Muscle layer of duodenum (tissue), 2 donors: Measurements from ENCODE around the gene CIITA.

Experiments
- H3K27ac ChIP-seq: one replicate; pipeline ENCODE4 v1.7.0; 2013; ENCODE audit warnings: mild to moderate bottlenecking, low read length
- H3K27me3 ChIP-seq: one replicate; pipeline ENCODE4 v1.7.0; 2013; ENCODE audit warnings: low read depth, mild to moderate bottlenecking, control low read depth, low read length
- H3K36me3 ChIP-seq, 2 donors: one replicate each; pipeline ENCODE4 v1.7.0; 2013; ENCODE audit warnings: low read length in 2 of 2, control low read depth in 1 of 2, mild to moderate bottlenecking in 1 of 2; ENCODE audit not compliant: insufficient read depth in 2 of 2, control insufficient read depth in 1 of 2
- H3K4me1 ChIP-seq, 2 donors: one replicate each; pipeline ENCODE4 v1.7.0; 2013; ENCODE audit warnings: low read length in 2 of 2, mild to moderate bottlenecking in 2 of 2, control low read depth in 1 of 2, moderate library complexity in 1 of 2; ENCODE audit not compliant: insufficient read depth in 2 of 2, control insufficient read depth in 1 of 2
- H3K4me3 ChIP-seq, 2 donors: one replicate each; pipeline ENCODE4 v1.7.0; 2013; ENCODE audit warnings: low read length in 2 of 2, low read depth in 1 of 2, mild to moderate bottlenecking in 1 of 2
- H3K9me3 ChIP-seq, 2 donors: one replicate each; pipeline ENCODE4 v1.7.0; 2013; ENCODE audit warnings: low read length in 2 of 2, control low read depth in 1 of 2, mild to moderate bottlenecking in 1 of 2; ENCODE audit not compliant: control insufficient read depth in 1 of 2
- donor health status: healthy.

Gene CIITA

DNA sequence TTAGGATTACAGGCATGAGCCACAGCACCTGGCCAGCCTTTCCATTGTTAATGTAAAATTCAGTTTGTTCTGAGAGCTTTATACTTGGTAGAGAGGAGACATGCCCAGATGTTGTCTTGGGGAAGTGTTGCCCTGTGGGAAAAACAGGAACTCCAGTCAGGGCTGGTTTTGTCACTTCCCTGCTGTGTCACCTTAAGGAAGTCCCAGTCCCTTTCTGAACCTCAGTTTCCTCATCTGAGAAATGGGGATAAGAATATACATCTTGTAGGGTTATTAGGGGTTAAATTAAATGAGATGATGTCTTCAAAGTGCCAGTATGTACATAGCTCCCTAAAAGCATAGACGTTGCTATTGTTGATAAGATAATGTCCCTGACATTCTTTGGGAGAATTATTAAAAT is 92.6 kb downstream of the CIITA start:
- no peaks in the 10 kb centered on the region for H3K9me3 ChIP-seq

DNA sequence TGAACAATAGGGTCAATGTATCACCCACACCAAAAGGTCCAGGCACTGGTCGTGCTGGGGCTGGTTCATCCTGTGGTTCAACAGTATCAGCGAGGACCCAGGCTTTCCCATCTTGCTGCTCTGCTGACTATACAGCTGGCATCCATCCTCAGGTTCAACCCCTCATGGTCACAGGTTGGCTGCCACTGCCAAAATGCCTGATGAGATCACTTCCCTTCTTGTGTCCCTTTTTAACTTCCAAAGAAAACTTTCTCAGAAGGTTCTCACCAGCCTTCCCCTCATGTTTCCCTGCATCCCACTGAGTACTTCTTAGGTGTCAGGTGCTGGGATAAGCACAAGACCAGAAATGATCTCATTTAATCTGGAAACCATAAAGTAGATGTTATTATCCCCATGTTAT is 93.1 kb downstream of the CIITA start:
- H3K4me1 ChIP-seq = peaks cover 5 to 7% of the 10 kb centered on the region in 2 donors
- H3K36me3 ChIP-seq = peaks cover 15 to 30% of the 10 kb centered on the region in 2 donors
- H3K27me3 ChIP-seq = no peaks in the 10 kb centered on the region
- no peak overlapping the region for H3K4me3 ChIP-seq
- no peaks in the 10 kb centered on the region for H3K9me3 ChIP-seq
- H3K27ac ChIP-seq = no peak overlapping the region

More for the DNA sequence above, 92.6 kb downstream of the CIITA start:
- H3K4me3 ChIP-seq = no peak overlapping the region
- no peak overlapping the region for H3K27ac ChIP-seq
- no peaks in the 10 kb centered on the region for H3K27me3 ChIP-seq
- peaks cover 5 to 7% of the 10 kb centered on the region in 2 donors for H3K4me1 ChIP-seq
- peaks cover 15 to 30% of the 10 kb centered on the region in 2 donors for H3K36me3 ChIP-seq

- no peak overlapping the region for H3K27ac ChIP-seq
- peaks cover 15 to 30% of the 10 kb centered on the region in 2 donors for H3K36me3 ChIP-seq
- peaks cover 5 to 7% of the 10 kb centered on the region in 2 donors for H3K4me1 ChIP-seq
- H3K4me3 ChIP-seq = no peak overlapping the region
- H3K9me3 ChIP-seq = no peaks in the 10 kb centered on the region
- no peaks in the 10 kb centered on the region for H3K27me3 ChIP-seq
Observed at GRCh38 chr16:10971560-10971961, 94.6 kb downstream of the CIITA start.

DNA sequence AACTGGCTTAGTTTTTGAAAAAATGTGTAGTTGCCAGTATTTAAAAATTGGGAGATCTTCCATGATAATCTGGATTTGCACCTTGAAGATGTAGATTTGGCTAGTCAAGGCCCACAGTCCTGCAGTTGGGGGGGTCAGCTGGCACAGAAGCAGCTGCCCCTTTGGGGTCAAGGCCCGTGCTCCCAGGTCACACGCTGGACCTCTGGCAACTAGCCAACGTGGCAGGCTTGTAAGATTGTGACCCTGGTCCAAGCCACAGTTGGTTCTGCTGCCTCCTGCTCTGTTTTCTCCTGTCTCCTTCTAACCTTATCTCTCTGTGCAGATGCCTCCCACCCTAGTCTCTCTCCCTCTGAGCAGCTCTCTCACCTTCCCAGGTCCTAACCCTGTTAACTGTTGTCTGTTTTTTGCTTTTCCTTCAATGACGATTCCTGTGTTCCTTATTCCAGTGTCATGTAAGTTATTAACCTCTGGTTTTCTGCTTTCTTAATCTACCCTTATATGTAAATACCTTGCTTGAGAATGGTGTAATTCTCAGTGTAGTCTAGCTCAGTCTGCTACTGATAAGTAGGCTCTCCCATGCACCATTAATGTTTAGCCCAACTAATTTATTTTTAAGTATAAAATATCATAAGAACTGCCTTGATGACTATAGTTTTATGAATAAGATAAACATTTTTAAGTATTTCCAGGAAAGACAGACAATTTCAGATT is 95.3 kb downstream of the CIITA start:
- Histone ChIP-seq H3K4me3 (no peak overlapping the region), H3K27ac (no peak overlapping the region), H3K9me3 (no peaks in the 10 kb centered on the region), H3K27me3 (no peaks in the 10 kb centered on the region), H3K36me3 (peaks cover 18 to 30% of the 10 kb centered on the region in 2 donors), H3K4me1 (peaks cover 5 to 7% of the 10 kb centered on the region in 2 donors)

DNA sequence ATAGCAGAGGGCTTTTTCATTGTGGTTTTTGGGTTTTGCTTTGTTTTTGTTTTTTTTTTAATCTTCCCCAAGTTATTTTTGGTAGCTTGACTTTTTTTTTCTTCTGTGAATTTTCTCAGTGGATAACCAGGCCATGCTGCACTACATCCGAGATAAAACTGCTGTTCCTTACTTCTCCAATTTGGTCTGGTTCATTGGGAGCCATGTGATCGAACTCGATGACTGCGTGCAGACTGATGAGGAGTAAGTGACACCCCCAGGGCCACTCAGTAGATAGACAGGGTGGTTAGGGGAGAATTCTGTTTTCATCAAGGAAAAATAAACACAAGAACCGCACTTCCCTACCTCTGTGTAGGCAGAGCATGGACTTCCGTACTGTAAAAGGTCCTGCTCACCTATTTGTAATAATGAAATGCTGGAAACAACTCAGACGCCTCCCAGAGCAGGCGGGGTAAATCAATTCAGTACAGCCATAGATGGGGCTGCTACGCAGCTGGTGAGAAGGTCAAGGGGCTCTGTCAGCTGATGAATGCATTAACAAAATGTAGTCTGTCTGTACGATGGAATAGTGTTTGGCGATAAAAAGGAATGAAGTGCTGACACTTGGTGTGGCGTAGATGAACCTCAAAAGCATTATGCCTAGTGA is 95.9 kb downstream of the CIITA start:
- Histone ChIP-seq H3K4me3 (no peak overlapping the region), H3K27ac (no peak overlapping the region), H3K4me1 (peaks cover 5 to 7% of the 10 kb centered on the region in 2 donors), H3K9me3 (no peaks in the 10 kb centered on the region), H3K36me3 (peaks cover 23 to 30% of the 10 kb centered on the region in 2 donors), H3K27me3 (no peaks in the 10 kb centered on the region)

GRCh38 chr16:10976634-10977033 is 99.6 kb downstream of the CIITA start:
- H3K4me1 ChIP-seq = peaks cover 3 to 23% of the 10 kb centered on the region in 2 donors
- no peaks in the 10 kb centered on the region for H3K27me3 ChIP-seq
- peaks cover 12 to 15% of the 10 kb centered on the region in 2 donors for H3K36me3 ChIP-seq
- no peak overlapping the region for H3K27ac ChIP-seq
- no peaks in the 10 kb centered on the region for H3K9me3 ChIP-seq
- H3K4me3 ChIP-seq = no peak overlapping the region

DNA sequence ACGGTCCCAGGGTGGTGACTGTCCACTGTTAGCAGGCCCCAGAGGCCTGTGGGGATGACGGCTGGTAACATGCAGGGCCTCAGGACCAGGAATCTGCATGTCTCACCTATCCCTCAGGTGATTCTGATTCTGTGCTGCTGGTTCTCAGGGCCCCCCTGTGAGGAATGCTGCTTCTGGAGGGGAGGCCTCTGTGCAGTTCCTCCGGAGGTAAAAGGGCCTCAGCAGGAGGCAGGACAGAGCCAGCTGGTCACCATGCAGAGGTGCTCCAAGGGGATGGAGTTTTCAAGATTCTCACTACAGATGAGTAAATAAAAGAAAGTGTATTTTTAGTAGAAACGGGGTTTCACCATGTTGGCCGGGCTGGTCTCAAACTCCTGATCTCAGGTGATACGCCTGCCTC is 101.1 kb downstream of the CIITA start:
- Histone ChIP-seq H3K36me3 (peaks cover 9 to 13% of the 10 kb centered on the region in 2 donors), H3K27ac (no peak overlapping the region)

GRCh38 chr16:10978871-10979446 is 102.0 kb downstream of the CIITA start:
- no peak overlapping the region for H3K4me3 ChIP-seq
- H3K27ac ChIP-seq = no peak overlapping the region
- H3K9me3 ChIP-seq = no peaks in the 10 kb centered on the region
- H3K36me3 ChIP-seq = peaks cover 7 to 17% of the 10 kb centered on the region in 2 donors
- peaks cover 0 to 19% of the 10 kb centered on the region in 2 donors for H3K4me1 ChIP-seq
- no peaks in the 10 kb centered on the region for H3K27me3 ChIP-seq

More for the DNA sequence above, 101.1 kb downstream of the CIITA start:
- Histone ChIP-seq H3K4me1 (peaks cover 0 to 19% of the 10 kb centered on the region in 2 donors), H3K9me3 (no peaks in the 10 kb centered on the region), H3K27me3 (no peaks in the 10 kb centered on the region), H3K4me3 (no peak overlapping the region)

GRCh38 chr16:10979717-10980601 is 103.0 kb downstream of the CIITA start:
- H3K27me3 ChIP-seq = no peaks in the 10 kb centered on the region
- H3K4me1 ChIP-seq = peaks cover 0 to 19% of the 10 kb centered on the region in 2 donors
- peaks cover 3 to 20% of the 10 kb centered on the region in 2 donors for H3K36me3 ChIP-seq
- H3K4me3 ChIP-seq = no peak overlapping the region
- H3K27ac ChIP-seq = no peak overlapping the region
- no peaks in the 10 kb centered on the region for H3K9me3 ChIP-seq

- H3K27me3 ChIP-seq = no peaks in the 10 kb centered on the region
- H3K4me1 ChIP-seq = peaks cover 0 to 19% of the 10 kb centered on the region in 2 donors
- peaks cover 3 to 20% of the 10 kb centered on the region in 2 donors for H3K36me3 ChIP-seq
- H3K4me3 ChIP-seq = no peak overlapping the region
- no peak overlapping the region for H3K27ac ChIP-seq
- H3K9me3 ChIP-seq = no peaks in the 10 kb centered on the region
Observed at GRCh38 chr16:10980813-10981212, 103.8 kb downstream of the CIITA start.
